GM18870 (cell line): ENCODE results near the gene FRMD1.

Experiments used
- ATAC-seq: cut with Tn5 transposase; IDR thresholded peaks from one replicate; pipeline ENCODE4 v1.9.1; 2021; ENCODE audit warnings: moderate library complexity; ENCODE audit not compliant: unreplicated experiment

The FRMD1 gene

GRCh38 chr6:168078943-168079405 lies at the start of gene FRMD1:
Gene FRMD1 (minus strand): TSS chr6:168079212. CDS start chr6:168079094, 118 bp downstream.
- no peak for ATAC-seq

DNA sequence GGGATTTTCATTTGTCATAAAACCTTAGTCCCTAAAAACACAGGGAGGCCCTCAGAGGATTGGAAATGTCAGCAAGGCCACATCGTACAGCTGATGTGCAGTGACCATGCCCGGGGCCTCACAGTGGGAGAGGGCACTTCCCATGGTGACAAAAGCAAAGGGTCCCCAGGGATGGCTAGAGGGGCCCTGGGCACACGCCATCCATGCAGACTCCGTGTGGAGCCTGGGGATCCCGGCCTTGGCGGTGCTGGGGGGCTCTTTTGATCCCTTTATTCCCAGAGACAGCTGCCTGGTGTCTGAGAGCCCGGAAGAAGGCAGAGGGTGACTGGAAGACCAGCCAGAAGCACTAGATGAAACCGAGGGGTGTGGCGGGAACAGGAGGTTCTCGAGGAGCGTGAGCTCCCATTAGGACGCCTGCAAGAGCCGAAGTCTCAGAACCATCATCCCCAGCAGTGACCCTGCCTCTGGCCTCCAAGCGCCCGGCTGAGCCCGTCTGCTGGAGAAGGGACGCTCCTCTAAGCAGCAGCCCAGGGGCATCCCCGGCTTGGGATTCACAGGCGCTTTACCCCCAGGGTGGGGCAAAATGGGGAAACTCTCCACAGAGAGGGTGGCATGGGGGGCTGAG lies 49.1 kb upstream of the FRMD1 start:
- ATAC-seq: no peak

GRCh38 chr6:168127384-168127868 lies 48.4 kb upstream of the FRMD1 start:
- ATAC-seq: no peak

DNA sequence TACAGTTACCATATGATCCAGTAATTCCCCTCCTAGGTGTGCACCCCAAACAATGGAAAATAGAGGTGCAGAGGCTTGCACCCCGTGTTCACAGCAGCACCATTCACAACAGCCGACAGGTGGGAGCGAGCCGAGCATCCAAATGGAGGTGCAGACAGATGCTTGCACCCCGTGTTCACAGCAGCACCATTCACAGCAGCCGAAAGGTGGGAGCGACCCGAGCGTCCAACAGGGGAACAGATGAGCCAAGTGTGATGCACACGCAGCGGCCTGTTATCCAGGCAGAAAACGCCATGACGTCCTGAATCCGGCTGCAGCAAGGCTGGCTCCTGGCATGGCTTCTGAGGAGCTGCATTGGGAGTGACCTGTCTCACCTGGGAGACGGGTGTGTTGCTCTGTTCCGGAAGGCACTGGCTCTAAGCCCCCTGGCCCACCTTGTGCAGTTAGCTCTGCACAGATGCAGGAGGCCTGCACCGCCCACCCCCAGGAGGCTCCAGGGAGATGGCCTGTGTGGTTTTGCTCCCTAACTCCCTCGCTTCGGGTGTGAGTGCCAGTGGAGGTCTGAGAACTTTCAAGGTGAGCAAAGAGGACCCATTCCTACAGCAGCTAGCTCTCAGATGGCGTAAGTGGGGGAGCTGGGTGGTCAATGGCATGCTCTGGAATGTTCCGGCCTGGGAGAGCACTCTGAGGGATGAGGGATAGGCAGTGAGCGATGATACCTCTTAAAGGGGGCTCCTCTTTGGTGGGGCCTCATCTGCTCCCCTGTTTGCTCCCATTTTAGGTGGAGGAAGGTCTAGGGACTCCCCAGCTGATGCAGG lies 47.8 kb upstream of the FRMD1 start:
- ATAC-seq: no peak

- ATAC-seq: no peak
These were observed 46.5 kb upstream of the FRMD1 start for GRCh38 chr6:168125429-168126001.

DNA sequence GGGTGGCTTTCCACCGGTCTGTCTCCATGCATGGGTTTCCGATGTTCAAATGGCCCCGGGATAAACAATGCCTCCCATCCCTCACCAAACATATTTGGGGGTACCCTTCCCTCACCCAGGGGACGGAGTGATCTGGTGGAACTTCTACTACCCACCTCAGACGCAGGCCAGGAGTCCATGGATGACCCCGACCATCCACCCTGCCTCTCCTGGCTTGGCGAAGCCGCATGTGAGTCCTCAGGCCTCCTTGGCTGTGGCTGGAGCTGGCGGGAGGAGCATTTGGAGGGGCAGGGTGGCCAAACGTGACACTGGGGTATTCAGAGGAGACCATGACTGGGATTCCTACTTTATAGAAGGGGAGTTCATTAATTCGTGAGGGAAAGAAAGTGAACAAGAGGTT lies 45.9 kb upstream of the FRMD1 start:
- ATAC-seq: no peak

- ATAC-seq: no peak
These were observed 45.1 kb upstream of the FRMD1 start for GRCh38 chr6:168124158-168124557.

DNA sequence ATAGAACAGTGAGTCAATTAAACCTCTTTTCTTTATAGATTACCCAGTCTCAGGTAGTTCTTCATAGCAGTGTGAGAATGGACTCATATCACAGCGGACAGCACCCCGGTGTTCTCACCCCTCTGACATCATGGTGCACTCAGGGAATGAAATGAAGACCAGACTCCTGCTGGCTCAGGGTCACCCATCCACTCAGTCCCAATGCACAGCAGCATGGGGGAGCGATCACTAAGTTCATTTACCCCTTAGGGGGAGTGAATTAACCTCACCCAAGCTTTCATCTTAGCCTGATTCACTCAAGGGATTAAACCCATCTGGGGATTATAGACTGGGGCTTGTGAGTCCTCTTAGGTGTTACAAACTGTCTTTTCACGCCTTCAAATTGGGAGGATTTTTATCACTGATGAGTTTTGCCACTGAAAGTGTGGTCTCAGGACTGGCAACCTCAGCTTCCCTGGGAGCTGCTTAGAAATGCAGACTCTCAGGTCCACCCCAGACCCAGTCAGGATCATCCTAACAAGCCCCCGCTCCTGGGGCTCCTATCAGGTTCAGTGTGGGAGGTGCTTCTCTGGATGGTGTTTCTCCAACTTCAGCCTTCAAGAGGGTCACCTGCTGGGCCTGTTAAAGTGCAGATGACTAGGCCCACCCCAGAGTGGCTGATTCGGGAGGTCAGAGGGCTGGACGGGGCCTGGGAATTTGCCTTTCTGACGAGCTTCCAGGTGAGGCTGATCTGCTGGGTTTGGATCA lies 44.3 kb upstream of the FRMD1 start:
- no peak for ATAC-seq

- no peak for ATAC-seq
These were observed 43.5 kb upstream of the FRMD1 start for GRCh38 chr6:168122521-168122920.

GRCh38 chr6:168122011-168122410 lies 43.0 kb upstream of the FRMD1 start:
- no peak for ATAC-seq

GRCh38 chr6:168121303-168121665 lies 42.3 kb upstream of the FRMD1 start:
- no peak for ATAC-seq

DNA sequence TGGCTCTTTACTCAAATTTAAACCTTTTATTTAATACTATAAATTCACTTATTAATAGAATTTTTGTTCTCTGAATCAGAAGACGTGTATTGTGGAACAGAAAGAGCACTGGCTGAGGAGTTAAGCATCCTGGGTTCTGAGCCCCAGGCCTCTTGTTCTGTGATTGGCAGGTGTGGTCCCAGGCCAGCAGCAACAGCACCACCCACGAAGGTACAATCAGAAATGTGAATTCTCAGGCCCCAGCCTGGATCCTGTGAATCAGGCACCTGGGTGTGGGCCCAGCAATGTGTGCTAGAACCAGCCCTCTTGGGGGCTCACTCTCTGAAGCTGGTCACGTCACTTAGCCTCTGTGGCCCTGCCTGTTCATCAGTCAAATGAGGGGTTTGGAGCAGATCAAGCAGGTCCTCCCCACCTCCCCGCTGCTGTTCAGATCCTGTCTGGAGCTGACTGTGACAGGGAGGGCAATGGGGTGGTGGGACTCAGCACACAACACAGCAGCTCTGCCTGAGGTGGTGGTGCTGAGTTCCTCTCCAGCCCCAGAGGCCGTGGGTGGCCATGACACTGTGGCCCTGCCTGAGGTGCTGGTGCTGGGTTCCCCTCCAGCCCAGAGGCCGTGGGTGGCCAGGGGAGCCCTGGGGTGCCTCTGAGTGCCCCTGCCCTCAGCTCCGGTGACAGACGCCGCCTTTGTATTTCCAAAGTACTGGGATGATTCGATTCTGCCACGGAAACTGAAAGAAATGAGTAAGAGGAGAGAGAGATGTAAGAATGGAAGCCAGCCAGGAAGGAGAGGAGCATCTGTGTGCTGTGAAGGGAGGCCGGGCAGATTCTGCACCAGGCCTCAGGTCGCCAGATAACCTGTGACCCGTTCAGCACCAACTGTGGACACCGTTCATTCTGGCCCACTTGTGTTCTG lies 41.6 kb upstream of the FRMD1 start:
- ATAC-seq: no peak

DNA sequence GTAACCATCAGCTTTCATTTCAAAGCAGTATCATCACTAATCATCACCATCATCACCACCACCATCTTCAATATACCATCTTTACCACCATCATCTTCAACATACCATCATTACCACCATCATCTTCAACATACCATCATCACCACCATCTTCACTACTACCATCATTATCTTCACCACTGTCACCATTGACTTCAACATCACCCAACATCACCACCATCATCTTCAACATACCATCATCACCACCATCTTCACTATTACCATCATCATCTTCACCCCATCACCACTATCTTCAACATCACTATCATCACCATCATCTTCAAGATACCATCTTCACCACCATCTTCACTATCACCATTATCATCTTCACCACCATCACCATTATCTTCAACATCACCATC lies 40.5 kb upstream of the FRMD1 start:
- no peak for ATAC-seq

- no peak for ATAC-seq
These were observed 39.9 kb upstream of the FRMD1 start for GRCh38 chr6:168118935-168119334.

- ATAC-seq: no peak
These were observed 38.9 kb upstream of the FRMD1 start for GRCh38 chr6:168117942-168118341.

- no peak for ATAC-seq
These were observed 38.2 kb upstream of the FRMD1 start for GRCh38 chr6:168116975-168117899.

- ATAC-seq: no peak
These were observed 37.5 kb upstream of the FRMD1 start for GRCh38 chr6:168116438-168116974.

- ATAC-seq: no peak
These were observed 36.9 kb upstream of the FRMD1 start for GRCh38 chr6:168115748-168116437.
